Stimulated activated CD8-positive, alpha-beta memory T cell treated with anti-CD3 and anti-CD28 coated beads, Interleukin-12 subunit alpha, Interleukin-12 subunit beta, amount 100 ng/mL, for 4 hours (primary cell): ENCODE results near the gene PSMD8.
"Not testable (repeated sequence)": the region's sequence is repeated elsewhere in the genome, so short reads cannot be mapped to it uniquely, and the experiment has no call there.

ENCODE experiments used
- DNase-seq: peaks from one replicate; pipeline ENCODE4 v3.0.0-alpha.2; 2020; ENCODE audit warnings: low read depth

Gene PSMD8

GRCh38 chr19:38387550-38388348 is 13.4 kb downstream of the PSMD8 start, which contains the start of gene GGN:
GGN (minus strand) TSS chr19:38388034; CDS start chr19:38387261, 773 bp downstream.
- DNase-seq = peak; percentile 45

GRCh38 chr19:38388349-38389100 is 14.2 kb downstream of the PSMD8 start, which contains the start of gene SPRED3:
SPRED3 (plus strand) TSS chr19:38388697; CDS start chr19:38390303, 1,606 bp downstream.
- DNase-seq = no peak

- no peak for DNase-seq
Measured at GRCh38 chr19:38389101-38389925, 14.9 kb downstream of the PSMD8 start.

- DNase-seq = no peak
Measured at GRCh38 chr19:38389957-38390924, 15.9 kb downstream of the PSMD8 start.

GRCh38 chr19:38391911-38392464 is 17.6 kb downstream of the PSMD8 start:
- DNase-seq = no peak

- DNase-seq = no peak
Measured at GRCh38 chr19:38392707-38393308, 18.4 kb downstream of the PSMD8 start.

- DNase-seq = peak; percentile 32
Measured at GRCh38 chr19:38394488-38394887, 20.1 kb downstream of the PSMD8 start.

GRCh38 chr19:38395381-38396114 is 21.2 kb downstream of the PSMD8 start:
- peak; percentile 20 for DNase-seq

GRCh38 chr19:38399081-38399480 is 24.7 kb downstream of the PSMD8 start:
- DNase-seq = no peak

- DNase-seq = no peak
Measured at GRCh38 chr19:38399537-38399936, 25.2 kb downstream of the PSMD8 start.

GRCh38 chr19:38400361-38400760 is 26.0 kb downstream of the PSMD8 start:
- DNase-seq = no peak

GRCh38 chr19:38401148-38401547 is 26.8 kb downstream of the PSMD8 start:
- no peak for DNase-seq

- no peak for DNase-seq
Measured at GRCh38 chr19:38402623-38402966, 28.2 kb downstream of the PSMD8 start.

GRCh38 chr19:38402967-38403674 is 28.8 kb downstream of the PSMD8 start, which contains the start of gene FAM98C:
FAM98C (plus strand) TSS chr19:38403093; CDS start chr19:38403154, 61 bp downstream.
- DNase-seq = peak; percentile 95

- no peak for DNase-seq
Measured at GRCh38 chr19:38404858-38405257, 30.5 kb downstream of the PSMD8 start.

- DNase-seq = no peak
Measured at GRCh38 chr19:38405276-38405675, 30.9 kb downstream of the PSMD8 start.

- DNase-seq = no peak
Measured at GRCh38 chr19:38409631-38410133, 35.3 kb downstream of the PSMD8 start.

GRCh38 chr19:38410407-38410806 is 36.0 kb downstream of the PSMD8 start:
- not testable (repeated sequence) for DNase-seq
